ENCODE measurements around the gene MUC3A.
"Not testable (repeated sequence)": the region's sequence is repeated elsewhere in the genome, so short reads cannot be mapped to it uniquely, and the experiment has no call there.

The MUC3A gene

DNA sequence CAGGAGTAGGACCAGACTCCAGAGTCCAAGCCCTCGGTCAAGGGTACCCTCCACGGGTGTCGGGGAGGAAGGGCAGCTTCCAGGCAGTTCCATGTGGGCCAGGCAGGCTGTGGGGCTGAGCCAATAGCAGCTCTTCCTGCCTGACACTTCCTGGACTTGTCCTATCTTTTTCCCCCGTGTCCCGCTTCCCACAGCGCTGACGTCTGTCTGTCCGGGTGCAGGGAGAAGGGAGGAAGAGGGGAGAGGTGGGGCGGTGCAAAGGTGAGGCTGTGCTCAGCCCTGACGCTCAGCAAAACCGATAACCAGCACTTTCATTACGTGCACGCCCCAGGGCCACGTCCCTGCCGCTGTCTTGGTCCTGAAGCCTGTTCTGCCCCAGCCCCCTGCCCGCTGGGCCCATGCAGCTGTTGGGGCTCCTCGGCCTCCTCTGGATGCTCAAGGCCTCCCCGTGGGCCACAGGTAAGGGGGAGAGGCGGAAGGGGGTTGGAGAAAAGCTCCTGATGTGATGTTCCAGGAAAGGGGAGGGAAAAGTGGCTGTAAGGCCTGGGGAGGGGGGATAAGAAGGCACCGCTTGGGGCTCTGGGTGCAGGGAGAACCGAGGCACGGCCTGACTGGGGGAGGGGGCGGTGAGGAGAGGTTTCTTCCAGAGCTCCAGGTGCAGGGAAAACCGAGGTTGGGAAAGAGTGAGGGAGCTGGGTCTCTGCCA, at the start of gene MUC3A:
Gene MUC3A, plus strand, starts transcription at position 308 of the 706 bp plus-strand sequence. Its CDS starts 91 bp downstream, at position 399.
- no peak for DNase-seq

- DNase-seq: no peak
These were observed 48.4 kb upstream of the MUC3A start for GRCh38 chr7:100900978-100901377.

- DNase-seq: no peak
These were observed 47.4 kb upstream of the MUC3A start for GRCh38 chr7:100901921-100902332.

- DNase-seq: no peak
These were observed 46.7 kb upstream of the MUC3A start for GRCh38 chr7:100902638-100903037.

DNA sequence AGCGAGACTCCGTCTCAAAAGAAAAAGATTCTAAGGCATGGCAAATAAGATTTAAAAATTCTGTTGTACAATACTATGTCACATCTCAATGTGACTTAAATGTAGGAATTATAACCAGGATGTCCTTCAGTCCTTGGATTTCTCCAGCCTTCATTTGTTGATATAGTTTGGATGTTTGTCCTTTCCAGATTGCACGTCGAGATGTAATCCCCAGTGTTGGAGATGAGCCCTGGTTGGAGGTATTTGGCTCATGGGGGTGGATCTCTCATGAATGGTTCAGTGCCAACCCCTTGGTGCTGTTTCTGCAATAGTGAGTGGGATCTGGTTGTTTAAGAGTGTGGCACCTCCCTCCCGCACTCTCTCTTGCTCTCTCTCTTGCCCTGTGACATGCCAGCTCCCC, 40.8 kb upstream of the MUC3A start:
- no peak for DNase-seq

- not testable (repeated sequence) for DNase-seq
These were observed 38.9 kb upstream of the MUC3A start for GRCh38 chr7:100910443-100910842.

GRCh38 chr7:100911484-100911883, 37.9 kb upstream of the MUC3A start:
- no peak for DNase-seq

DNA sequence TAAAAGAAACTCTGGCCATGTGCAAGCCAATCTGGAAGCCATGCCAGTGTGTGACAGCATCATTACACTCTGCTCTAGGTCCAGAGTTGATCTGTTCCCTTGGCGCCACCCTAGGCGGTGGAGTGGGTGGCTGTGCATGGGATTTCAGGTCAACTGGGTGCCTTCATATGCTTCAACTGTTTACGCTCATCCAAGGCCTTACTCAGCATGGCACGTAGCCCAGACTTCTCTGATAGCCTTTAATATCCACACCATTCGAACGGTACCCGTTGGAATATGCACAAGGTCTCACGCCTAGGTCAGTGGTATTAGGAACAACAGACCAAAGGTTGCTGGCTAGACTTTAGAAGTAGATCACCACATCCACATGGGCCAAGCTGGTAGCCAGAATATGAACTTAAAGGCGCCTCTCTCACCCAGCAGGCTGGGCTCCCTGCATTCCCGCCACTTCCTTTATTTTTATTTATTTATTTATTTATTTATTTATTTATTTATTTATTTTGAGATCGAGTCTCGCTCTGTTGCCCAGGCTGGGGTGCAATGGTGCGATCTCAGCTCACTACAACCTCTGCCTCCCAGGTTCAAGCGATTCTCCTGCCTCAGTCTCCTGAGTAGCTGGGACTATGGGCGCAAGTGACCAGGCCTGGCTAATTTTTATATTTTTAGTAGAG, 35.0 kb upstream of the MUC3A start:
- no peak for DNase-seq

DNA sequence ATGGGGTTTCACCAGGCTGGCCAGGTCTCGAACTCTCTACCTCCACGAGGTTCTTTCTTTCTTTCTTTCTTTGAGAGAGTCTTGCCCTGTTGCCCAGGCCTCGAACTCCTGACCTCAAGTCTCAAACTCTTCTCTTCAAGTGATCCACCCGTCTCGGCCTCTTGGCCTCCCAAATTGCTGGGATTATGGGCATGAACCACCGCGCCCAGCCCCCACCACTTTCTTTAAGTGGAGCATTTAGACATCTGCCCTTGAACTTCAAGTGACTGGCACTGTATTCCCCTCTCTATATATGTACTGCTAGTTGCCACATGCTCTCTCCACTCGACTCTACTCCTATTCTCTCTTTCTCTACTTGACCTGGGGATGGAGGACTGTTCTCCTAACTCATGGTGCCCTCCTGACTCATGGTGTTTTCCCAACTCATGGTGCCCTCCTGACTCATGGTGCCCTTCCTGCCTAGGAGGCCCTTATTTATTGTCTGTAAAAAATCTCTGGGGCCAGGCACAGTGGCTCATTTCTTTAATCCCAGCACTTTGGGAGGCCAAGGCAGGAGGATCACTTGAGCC, 34.4 kb upstream of the MUC3A start:
- DNase-seq: no peak

DNA sequence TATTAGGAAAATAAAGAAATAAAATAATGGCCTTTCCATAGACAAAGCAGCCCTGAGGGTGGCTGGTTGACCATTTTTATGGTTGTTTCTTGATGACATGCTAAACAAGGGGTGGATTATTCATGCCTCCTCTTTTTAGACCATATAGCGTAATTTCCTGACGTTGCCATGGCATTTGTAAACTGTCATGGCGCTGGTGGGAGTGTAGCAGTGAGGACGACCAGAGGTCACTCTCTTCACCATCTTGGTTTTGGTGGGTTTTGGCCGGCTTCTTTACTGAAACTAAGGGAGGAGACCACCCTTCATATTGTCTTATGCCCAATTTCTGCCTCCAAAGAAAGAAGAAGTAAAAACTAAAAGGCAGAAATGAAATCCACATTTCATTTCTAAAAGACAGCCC, 30.0 kb upstream of the MUC3A start:
- not testable (repeated sequence) for DNase-seq

DNA sequence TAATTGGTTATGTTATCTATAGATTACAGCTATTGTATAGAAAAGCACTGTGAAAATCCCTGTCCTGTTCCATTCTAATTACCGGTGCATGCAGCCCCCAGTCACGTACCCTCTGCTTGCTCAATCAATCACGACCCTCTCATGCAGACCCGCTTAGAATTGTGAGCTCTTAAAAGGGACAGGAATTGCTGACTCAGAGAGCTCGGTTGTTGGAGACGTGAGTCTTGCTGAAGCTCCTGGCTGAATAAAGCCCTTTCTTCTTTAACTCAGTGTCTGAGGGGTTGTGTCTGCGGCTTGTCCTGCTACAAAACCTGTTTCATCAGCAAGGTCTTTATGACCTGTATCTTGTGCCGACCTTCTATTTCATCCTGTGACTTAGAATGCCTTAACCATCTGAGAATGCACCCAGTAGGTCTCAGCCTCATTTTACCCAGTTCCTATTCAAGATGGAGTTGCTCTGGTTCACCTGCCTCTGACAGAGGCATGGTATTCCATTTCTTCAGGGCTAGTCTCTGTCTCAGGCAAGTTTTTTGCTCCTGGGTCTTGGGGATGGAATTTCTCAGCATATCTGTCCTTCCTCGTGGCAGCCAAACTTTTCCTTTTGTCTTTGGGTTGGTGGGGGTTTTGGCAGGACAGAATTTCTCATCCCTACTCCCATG, 29.4 kb upstream of the MUC3A start:
- not testable (repeated sequence) for DNase-seq

DNA sequence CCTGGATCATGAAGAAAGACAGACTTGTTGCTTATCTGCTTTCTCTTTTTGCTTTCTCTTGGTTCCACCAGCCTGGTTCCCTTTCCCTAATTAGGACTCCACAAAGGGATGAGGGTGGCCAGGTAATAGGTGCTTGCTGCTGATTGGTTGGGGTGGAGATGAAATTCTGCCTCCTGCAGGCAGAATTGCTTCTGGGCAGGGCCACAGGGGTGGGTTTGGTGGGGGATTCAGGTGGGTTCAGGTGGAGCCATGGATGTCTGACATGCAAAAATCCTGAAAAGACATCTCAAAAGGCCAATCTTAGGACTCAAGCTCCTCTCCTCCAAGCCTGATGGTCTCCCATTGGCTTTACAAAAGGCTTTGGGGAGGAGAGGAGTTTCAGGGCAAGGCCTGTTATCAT, 28.3 kb upstream of the MUC3A start:
- no peak for DNase-seq

DNA sequence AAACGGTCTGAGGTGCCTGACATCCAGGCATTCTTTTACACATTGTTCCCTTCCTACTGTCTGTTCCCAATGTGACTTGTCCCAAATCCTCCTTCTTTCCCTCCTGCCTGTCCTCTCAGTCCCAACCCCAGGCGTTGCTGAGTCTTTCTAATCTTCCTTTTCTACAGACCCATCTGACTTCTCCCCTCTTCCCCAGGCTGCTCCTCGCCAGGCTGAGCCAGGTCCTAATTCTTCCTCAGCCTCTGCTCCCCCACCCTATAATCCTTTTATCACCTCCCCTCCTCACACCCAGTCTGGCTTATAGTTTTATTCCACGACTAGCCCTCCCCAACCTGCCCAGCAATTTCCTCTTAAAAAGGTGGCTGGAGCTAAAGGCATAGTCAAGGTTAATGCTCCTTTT, 25.7 kb upstream of the MUC3A start:
- DNase-seq: not testable (repeated sequence)

- DNase-seq: no peak
These were observed 19.5 kb upstream of the MUC3A start for GRCh38 chr7:100929808-100930174.

DNA sequence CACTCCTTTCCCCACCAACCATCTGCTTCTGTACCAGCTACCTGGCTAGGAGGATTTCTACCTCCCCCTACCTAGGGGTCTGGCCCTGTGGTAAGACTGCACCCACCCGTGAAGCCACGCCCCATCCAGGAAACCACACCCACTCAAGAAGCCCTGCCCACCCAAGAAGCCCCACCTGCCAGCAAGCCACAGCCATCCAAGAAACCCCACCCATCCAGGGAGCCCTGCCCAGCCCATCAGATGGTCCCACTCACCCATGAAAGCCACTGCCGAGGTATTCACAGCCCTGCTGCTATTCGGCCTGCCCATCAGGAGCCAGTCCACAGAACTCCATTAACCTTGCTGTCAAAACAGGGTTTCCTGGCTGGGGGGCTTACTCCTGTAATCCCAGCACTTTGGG, 15.6 kb upstream of the MUC3A start:
- DNase-seq: no peak

- DNase-seq: not testable (repeated sequence)
These were observed 14.0 kb upstream of the MUC3A start for GRCh38 chr7:100935381-100935780.

DNA sequence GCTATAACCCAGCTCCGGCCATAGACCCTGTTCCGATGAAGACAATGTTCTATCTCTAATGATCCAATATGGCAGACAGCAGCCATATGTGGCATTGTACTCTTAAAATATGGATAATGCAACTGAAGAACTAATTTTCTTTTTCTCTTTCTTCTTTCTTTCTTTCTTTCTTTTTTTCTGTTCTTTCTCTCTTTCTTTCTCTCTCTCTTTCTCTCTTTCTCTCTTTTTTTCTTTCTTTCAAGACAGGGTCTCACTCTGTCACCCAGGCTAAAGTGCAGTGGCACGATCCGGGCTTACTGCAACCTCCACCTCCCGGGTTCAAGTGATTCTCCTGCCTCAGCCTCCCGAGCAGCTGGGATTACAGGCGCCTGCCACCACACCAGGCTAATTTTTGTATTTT, 13.2 kb upstream of the MUC3A start:
- DNase-seq: not testable (repeated sequence)

- no peak for DNase-seq
These were observed 7.1 kb upstream of the MUC3A start for GRCh38 chr7:100942045-100942774.

DNA sequence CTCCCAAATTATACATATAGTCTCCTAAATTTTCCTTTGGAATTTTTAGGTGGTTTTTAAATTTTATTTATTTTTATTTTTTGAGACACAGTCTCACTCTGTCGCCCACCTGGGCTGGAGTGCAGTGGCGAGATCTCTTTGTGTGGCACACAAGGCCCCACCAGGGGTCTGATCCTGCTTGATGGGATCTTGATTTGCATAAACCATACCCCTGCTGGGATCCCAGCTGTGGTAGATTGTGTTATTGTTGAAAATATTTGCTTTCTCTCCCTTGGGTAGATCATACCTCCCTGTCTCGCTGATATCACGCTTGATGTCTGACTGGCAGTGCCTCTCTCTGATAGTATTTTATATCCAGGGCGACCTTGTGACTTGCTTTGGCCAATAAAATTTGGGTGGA, 5.6 kb upstream of the MUC3A start:
- DNase-seq: no peak

DNA sequence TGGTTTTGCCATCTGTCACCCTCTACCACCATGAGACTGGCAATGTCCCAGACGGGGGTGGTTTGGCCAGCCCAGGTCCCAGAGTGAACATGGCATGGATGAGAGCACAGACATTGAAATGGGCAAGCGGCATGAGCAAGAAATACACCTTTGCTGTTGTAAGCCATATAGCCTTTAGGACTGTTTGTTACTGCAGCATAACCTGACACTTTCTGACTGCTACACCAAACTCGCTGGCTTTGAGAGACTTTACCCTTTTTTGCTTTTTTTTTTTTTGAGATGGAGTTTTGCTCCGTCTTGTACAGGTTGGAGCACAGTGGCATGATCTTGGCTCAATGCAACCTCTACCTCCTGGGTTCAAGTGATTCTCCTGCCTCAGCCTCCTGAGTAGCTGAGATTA, 5.2 kb upstream of the MUC3A start:
- DNase-seq: no peak

GRCh38 chr7:100946111-100946510, 3.2 kb upstream of the MUC3A start:
- DNase-seq: no peak

DNA sequence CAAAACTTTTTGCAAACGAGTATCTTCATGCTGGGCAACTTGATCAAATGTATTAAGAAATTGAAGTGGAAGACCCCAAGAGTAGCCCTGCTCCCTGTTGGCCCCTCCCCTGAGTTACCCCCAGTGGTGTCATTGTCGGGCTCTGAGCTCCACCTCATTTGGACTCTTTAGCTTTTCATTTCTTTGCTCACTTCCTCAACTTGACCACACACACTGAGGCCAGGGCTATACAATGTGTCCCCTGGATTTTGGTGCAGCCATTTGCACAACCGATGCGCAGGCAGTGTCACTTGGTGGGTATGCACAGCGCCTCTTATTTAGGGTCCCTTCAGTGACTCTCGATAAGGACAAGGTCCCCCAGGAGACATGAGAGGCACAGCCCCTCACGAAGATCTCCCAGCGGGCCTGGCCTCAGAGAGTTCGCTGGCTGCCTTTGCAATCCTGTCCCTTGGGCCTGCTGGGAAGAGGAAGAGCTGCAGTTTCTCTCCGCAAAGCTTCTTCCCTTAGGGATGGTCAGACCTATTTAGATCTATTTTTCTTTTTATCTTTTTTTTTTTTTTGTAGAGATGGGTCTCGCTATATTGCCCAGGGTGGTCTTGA, 2.5 kb upstream of the MUC3A start:
- no peak for DNase-seq

GRCh38 chr7:100947792-100948191, 1.5 kb upstream of the MUC3A start:
- no peak for DNase-seq

All from activated CD8-positive, alpha-beta memory T cell treated with anti-CD3 and anti-CD28 coated beads, Interleukin-2, amount 50 U/mL, for 4 hours (primary cell).